ENCODE measurements around the gene MSI2. TPM values are rescaled to one million over a fixed set of nuclear protein-coding genes. Genes with fewer than 3 reads are reported as not detected.

MSI2 gene
- total and polyA plus RNA-seq, 9 of the 15 experiments (the other 6 are each of a cell fraction or from before 2014, with no cell fraction given) = 4.6 to 61.8 (median 42.4) TPM

- TF ChIP-seq ZBTB40 (IDR thresholded peaks at IDR 0.05) = no peak
- TF ChIP-seq ZBTB40 (CRISPR knock-in tag; IDR thresholded peaks at IDR 0.05) = no peak
- TF ChIP-seq ZNF766 (CRISPR knock-in tag; conservative IDR thresholded peaks at IDR 0.05) = no peak
- no peak for TF ChIP-seq PHB (CRISPR knock-in tag; IDR thresholded peaks at IDR 0.05)
- TF ChIP-seq, protein P1, sequence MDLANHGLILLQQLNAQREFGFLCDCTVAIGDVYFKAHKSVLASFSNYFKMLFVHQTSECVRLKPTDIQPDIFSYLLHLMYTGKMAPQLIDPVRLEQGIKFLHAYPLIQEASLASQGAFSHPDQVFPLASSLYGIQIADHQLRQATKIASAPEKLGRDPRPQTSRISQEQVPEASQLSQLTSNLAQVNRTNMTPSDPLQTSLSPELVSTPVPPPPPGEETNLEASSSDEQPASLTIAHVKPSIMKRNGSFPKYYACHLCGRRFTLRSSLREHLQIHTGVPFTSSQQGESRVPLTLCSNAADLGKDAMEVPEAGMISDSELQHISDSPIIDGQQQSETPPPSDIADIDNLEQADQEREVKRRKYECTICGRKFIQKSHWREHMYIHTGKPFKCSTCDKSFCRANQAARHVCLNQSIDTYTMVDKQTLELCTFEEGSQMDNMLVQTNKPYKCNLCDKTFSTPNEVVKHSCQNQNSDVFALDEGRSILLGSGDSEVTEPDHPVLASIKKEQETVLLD (IDR thresholded peaks at IDR 0.05) = no peak
- TF ChIP-seq HNRNPUL1 (IDR thresholded peaks at IDR 0.05; ENCODE audit: low read length) = no peak
- TF ChIP-seq NFIX (CRISPR knock-in tag; IDR thresholded peaks at IDR 0.05; ENCODE audit: low read depth) = no peak
- no peak for TF ChIP-seq BRF2 (IDR thresholded peaks at IDR 0.05; ENCODE audit: borderline replicate concordance, insufficient read depth, insufficient read length)
Observed at GRCh38 chr17:57641761-57642160, 385.4 kb downstream of the MSI2 start (continued).

Data from K562 (cell line).